Activated T-helper 2 cell treated with anti-CD3 and anti-CD28 coated beads, Interferon-gamma antibody, Interleukin-2, Interleukin-4, amounts not matched to agents 10 μg/mL and 5 μg/mL and 100 μg/mL, durations not matched to agents 14 hours and 24 hours and 36 hours (primary cell): ENCODE results near the gene ATF6B. TPM values are rescaled to one million over a fixed set of nuclear protein-coding genes. Genes with fewer than 3 reads are reported as not detected.

Experiments used
- DNase-seq: peaks from one replicate; pipeline ENCODE4 v3.0.0; 2021; ENCODE audit warnings: low spot score
- H3K27ac Mint-ChIP-seq: one replicate; pipeline ENCODE4 v1.8.0; 2021; ENCODE audit warnings: mixed read lengths
- H3K27me3 Mint-ChIP-seq: one replicate; pipeline ENCODE4 v1.8.0; 2021; ENCODE audit warnings: low read depth, mixed read lengths
- H3K36me3 Mint-ChIP-seq: one replicate; pipeline ENCODE4 v1.8.0; 2021; ENCODE audit warnings: low read depth, mixed read lengths
- H3K4me1 Mint-ChIP-seq: one replicate; pipeline ENCODE4 v1.8.0; 2021; ENCODE audit warnings: low read depth, mixed read lengths
- H3K4me3 Mint-ChIP-seq: one replicate; pipeline ENCODE4 v1.8.0; 2021; ENCODE audit warnings: low read depth, mild to moderate bottlenecking, moderate library complexity, mixed read lengths
- H3K9me3 Mint-ChIP-seq: one replicate; pipeline ENCODE4 v1.8.0; 2021; ENCODE audit warnings: mixed read lengths
- intact Hi-C: fragments of 100-400 bp; cut with micrococcal nuclease; formaldehyde crosslinking; loops from one replicate; pipeline ENCODE4 v1.15.1; 2023
- total RNA-seq: library from RNA; stranded (reverse); gene quantifications from 2 replicates; pipeline ENCODE4 v1.2.3, GENCODE V29; 2022

The ATF6B gene
- total RNA-seq, 1 donor from 2014 or later = 91.2 TPM

GRCh38 chr6:32139590-32139989 lies 11.5 kb upstream of the ATF6B start:
- H3K27me3 Mint-ChIP-seq = peaks cover 13% of the 10 kb centered on the region
- H3K27ac Mint-ChIP-seq = no peak overlapping the region
- intact Hi-C loops = no loop called here
- no peak overlapping the region for H3K4me3 Mint-ChIP-seq
- H3K9me3 Mint-ChIP-seq = no peaks in the 10 kb centered on the region
- no peaks in the 10 kb centered on the region for H3K36me3 Mint-ChIP-seq
- no peak for DNase-seq
- H3K4me1 Mint-ChIP-seq = no peaks in the 10 kb centered on the region

- DNase-seq = no peak
- intact Hi-C loops = no loop called here
- no peaks in the 10 kb centered on the region for H3K36me3 Mint-ChIP-seq
- H3K9me3 Mint-ChIP-seq = no peaks in the 10 kb centered on the region
- no peak overlapping the region for H3K27ac Mint-ChIP-seq
- no peak overlapping the region for H3K4me3 Mint-ChIP-seq
- peaks cover 15% of the 10 kb centered on the region for H3K27me3 Mint-ChIP-seq
- no peaks in the 10 kb centered on the region for H3K4me1 Mint-ChIP-seq
Measured at GRCh38 chr6:32137454-32137853, 9.4 kb upstream of the ATF6B start.

- Mint-ChIP-seq H3K9me3 (no peaks in the 10 kb centered on the region), H3K27me3 (peaks cover 7% of the 10 kb centered on the region)
- intact Hi-C loops = no loop called here
Measured at GRCh38 chr6:32133786-32134185, 5.7 kb upstream of the ATF6B start.

GRCh38 chr6:32132110-32132509 lies 4.1 kb upstream of the ATF6B start:
- Mint-ChIP-seq H3K36me3 (no peaks in the 10 kb centered on the region), H3K27me3 (peaks cover 7% of the 10 kb centered on the region), H3K4me3 (peak overlapping the region; percentile 30), H3K9me3 (no peaks in the 10 kb centered on the region), H3K4me1 (peaks cover 22% of the 10 kb centered on the region), H3K27ac (no peak overlapping the region)
- no peak for DNase-seq
- intact Hi-C loops = no loop called here

More at GRCh38 chr6:32133786-32134185, 5.7 kb upstream of the ATF6B start:
- Mint-ChIP-seq H3K4me3 (no peak overlapping the region), H3K4me1 (peaks cover 13% of the 10 kb centered on the region), H3K36me3 (no peaks in the 10 kb centered on the region), H3K27ac (no peak overlapping the region)
- DNase-seq = no peak

- Mint-ChIP-seq H3K36me3 (peaks cover 6% of the 10 kb centered on the region), H3K9me3 (no peaks in the 10 kb centered on the region), H3K4me3 (peak overlapping the region; percentile 6), H3K27ac (no peak overlapping the region), H3K4me1 (peaks cover 28% of the 10 kb centered on the region), H3K27me3 (peaks cover 7% of the 10 kb centered on the region)
- intact Hi-C loops = no loop called here
- no peak for DNase-seq
Measured at GRCh38 chr6:32131439-32131948, 3.4 kb upstream of the ATF6B start.

GRCh38 chr6:32129297-32130088 lies 1.4 kb upstream of the ATF6B start:
- peaks cover 36% of the 10 kb centered on the region for H3K4me1 Mint-ChIP-seq
- peaks cover 4% of the 10 kb centered on the region for H3K27me3 Mint-ChIP-seq
- DNase-seq = no peak
- H3K27ac Mint-ChIP-seq = peak overlapping the region; percentile 90
- H3K9me3 Mint-ChIP-seq = no peaks in the 10 kb centered on the region
- intact Hi-C loops = loop anchor here (1.0 kb wide), 1 partner anchor 25 kb away; the partner anchor contains the start of gene PPT2
- peaks cover 16% of the 10 kb centered on the region for H3K36me3 Mint-ChIP-seq
- H3K4me3 Mint-ChIP-seq = peak overlapping the region; percentile 99

GRCh38 chr6:32128751-32129296 lies 778 bp upstream of the ATF6B start:
- Mint-ChIP-seq H3K4me1 (peaks cover 36% of the 10 kb centered on the region), H3K4me3 (peak overlapping the region; percentile 99), H3K36me3 (peaks cover 22% of the 10 kb centered on the region), H3K27me3 (peaks cover under 1% of the 10 kb centered on the region), H3K27ac (peak overlapping the region; percentile 97), H3K9me3 (no peaks in the 10 kb centered on the region)
- no peak for DNase-seq
- intact Hi-C loops = loop anchor here (1.0 kb wide), 2 partner anchors 49 to 66 kb away; partner anchors contain the start of gene RNF5

GRCh38 chr6:32127409-32127716 lies 683 bp downstream of the ATF6B start:
- DNase-seq = no peak
- H3K4me3 Mint-ChIP-seq = peak overlapping the region; percentile 99
- H3K36me3 Mint-ChIP-seq = peaks cover 29% of the 10 kb centered on the region
- H3K9me3 Mint-ChIP-seq = no peaks in the 10 kb centered on the region
- peak overlapping the region; percentile 97 for H3K27ac Mint-ChIP-seq
- no peaks in the 10 kb centered on the region for H3K27me3 Mint-ChIP-seq
- intact Hi-C loops = no loop called here
- peaks cover 36% of the 10 kb centered on the region for H3K4me1 Mint-ChIP-seq

- no peaks in the 10 kb centered on the region for H3K9me3 Mint-ChIP-seq
- H3K27me3 Mint-ChIP-seq = no peaks in the 10 kb centered on the region
- peaks cover 33% of the 10 kb centered on the region for H3K36me3 Mint-ChIP-seq
- H3K27ac Mint-ChIP-seq = peak overlapping the region; percentile 97
- peak overlapping the region; percentile 99 for H3K4me3 Mint-ChIP-seq
- no peak for DNase-seq
- peaks cover 36% of the 10 kb centered on the region for H3K4me1 Mint-ChIP-seq
- intact Hi-C loops = no loop called here
Measured at GRCh38 chr6:32126880-32127279, 1.2 kb downstream of the ATF6B start.

- Mint-ChIP-seq H3K36me3 (peaks cover 60% of the 10 kb centered on the region), H3K27me3 (no peaks in the 10 kb centered on the region), H3K9me3 (no peaks in the 10 kb centered on the region), H3K4me1 (peaks cover 28% of the 10 kb centered on the region), H3K4me3 (no peak overlapping the region), H3K27ac (no peak overlapping the region)
- DNase-seq = no peak
- intact Hi-C loops = no loop called here
Measured at GRCh38 chr6:32123681-32124080, 4.4 kb downstream of the ATF6B start.

- Mint-ChIP-seq H3K4me3 (no peak overlapping the region), H3K9me3 (no peaks in the 10 kb centered on the region), H3K36me3 (peaks cover 74% of the 10 kb centered on the region), H3K27me3 (no peaks in the 10 kb centered on the region), H3K27ac (no peak overlapping the region), H3K4me1 (peaks cover 6% of the 10 kb centered on the region)
- intact Hi-C loops = no loop called here
- DNase-seq = no peak
Measured at GRCh38 chr6:32120573-32121059, 7.4 kb downstream of the ATF6B start.

- Mint-ChIP-seq H3K27me3 (no peaks in the 10 kb centered on the region), H3K9me3 (no peaks in the 10 kb centered on the region), H3K36me3 (peaks cover 76% of the 10 kb centered on the region), H3K4me3 (no peak overlapping the region), H3K27ac (no peak overlapping the region), H3K4me1 (peaks cover 6% of the 10 kb centered on the region)
- peak; percentile 62 for DNase-seq
- intact Hi-C loops = loop anchor here (5.0 kb wide), 1 partner anchor 33 kb away; the partner anchor contains the start of genes PPT2 and PRRT1
Measured at GRCh38 chr6:32118782-32119628, 9.0 kb downstream of the ATF6B start.
